ENCODE results near the gene AHDC1. TPM values are rescaled to one million over a fixed set of nuclear protein-coding genes. Genes with fewer than 3 reads are reported as not detected.
A peak's percentile ranks its signal among the peaks of the same experiment; 100 is the strongest.

AHDC1 gene
- polyA plus RNA-seq, 3 donors, result 0.16 to 3.3 (median 0.30) TPM

- Mint-ChIP-seq H3K4me3 (no peak overlapping the region), H3K9me3 (no peaks in the 10 kb centered on the region), H3K36me3 (peaks cover 0 to 2% of the 10 kb centered on the region in 2 donors), H3K27me3 (ENCODE audit: low read depth in 3 of 3) (peaks cover 0 to 3% (median 3%) of the 10 kb centered on the region in 3 donors), H3K27ac (peak overlapping the region in 2 of 7 donors; percentile 28 to 79), H3K4me1 (peaks cover 43% of the 10 kb centered on the region)
- Histone ChIP-seq H4K20me1 (ENCODE audit: insufficient read depth, low read length) (no peaks in the 10 kb centered on the region), H3K9ac (ENCODE audit: insufficient read depth, low read length, poor library complexity, severe bottlenecking) (no peak overlapping the region), H3K4me3 (replicated peaks in 1 of 3; ENCODE audit: low read depth in 2 of 3, low read length in 3 of 3) (no peak overlapping the region), H2AFZ (ENCODE audit: insufficient read depth, low read depth, low read length, poor library complexity, severe bottlenecking) (no peak overlapping the region), H3K4me1 (ENCODE audit: control insufficient read depth in 1 of 2, insufficient read depth in 2 of 2, low read length in 2 of 2) (peaks cover 33 to 51% of the 10 kb centered on the region in 2 donors), H3K27ac (ENCODE audit: low read depth in 1 of 2, low read length in 2 of 2) (no peak overlapping the region), H3K4me2 (replicated peaks; ENCODE audit: extremely low read depth, low read length, poor library complexity, severe bottlenecking) (no peak overlapping the region), H3K36me3 (replicated peaks in 1 of 2; ENCODE audit: control insufficient read depth in 1 of 2, insufficient read depth in 2 of 2, low read length in 2 of 2) (no peaks in the 10 kb centered on the region), H3K9me3 (replicated peaks in 1 of 2; ENCODE audit: control insufficient read depth in 1 of 2, insufficient read depth in 1 of 2, low read length in 2 of 2) (no peaks in the 10 kb centered on the region), H3K27me3 (ENCODE audit: control insufficient read depth in 2 of 2, insufficient read depth in 2 of 2, low read length in 2 of 2) (no peaks in the 10 kb centered on the region), H3K79me2 (ENCODE audit: insufficient read depth, low read length) (no peaks in the 10 kb centered on the region)
- WGBS (ENCODE audit: insufficient coverage), result 92% methylated on average over 6 of the region's 6 CpGs
- TF ChIP-seq CTCF (IDR thresholded peaks at IDR 0.05), result no peak
- DNase-seq, result no peak
- intact Hi-C loops (cut with micrococcal nuclease), result no loop called here
Measured at GRCh38 chr1:27648602-27649305, 44.8 kb upstream of the AHDC1 start.

- Histone ChIP-seq H2AFZ (ENCODE audit: insufficient read depth, low read depth, low read length, poor library complexity, severe bottlenecking) (no peak overlapping the region), H3K79me2 (ENCODE audit: insufficient read depth, low read length) (no peaks in the 10 kb centered on the region), H3K9me3 (replicated peaks in 1 of 2; ENCODE audit: control insufficient read depth in 1 of 2, insufficient read depth in 1 of 2, low read length in 2 of 2) (no peaks in the 10 kb centered on the region), H3K9ac (ENCODE audit: insufficient read depth, low read length, poor library complexity, severe bottlenecking) (no peak overlapping the region), H3K4me1 (ENCODE audit: control insufficient read depth in 1 of 2, insufficient read depth in 2 of 2, low read length in 2 of 2) (peaks cover 31 to 47% of the 10 kb centered on the region in 2 donors), H3K4me2 (replicated peaks; ENCODE audit: extremely low read depth, low read length, poor library complexity, severe bottlenecking) (no peak overlapping the region), H3K27ac (ENCODE audit: low read depth in 1 of 2, low read length in 2 of 2) (no peak overlapping the region), H3K27me3 (ENCODE audit: control insufficient read depth in 2 of 2, insufficient read depth in 2 of 2, low read length in 2 of 2) (no peaks in the 10 kb centered on the region), H3K36me3 (replicated peaks in 1 of 2; ENCODE audit: control insufficient read depth in 1 of 2, insufficient read depth in 2 of 2, low read length in 2 of 2) (no peaks in the 10 kb centered on the region), H3K4me3 (replicated peaks in 1 of 3; ENCODE audit: low read depth in 2 of 3, low read length in 3 of 3) (no peak overlapping the region), H4K20me1 (ENCODE audit: insufficient read depth, low read length) (no peaks in the 10 kb centered on the region)
- Mint-ChIP-seq H3K9me3 (no peaks in the 10 kb centered on the region), H3K4me1 (peaks cover 42% of the 10 kb centered on the region), H3K27me3 (ENCODE audit: low read depth in 3 of 3) (peaks cover 0 to 3% (median 3%) of the 10 kb centered on the region in 3 donors), H3K4me3 (no peak overlapping the region), H3K27ac (peak overlapping the region in 2 of 7 donors; percentile 6 to 45), H3K36me3 (peaks cover 0 to 2% of the 10 kb centered on the region in 2 donors)
- WGBS (ENCODE audit: insufficient coverage), result no CpG with 5 or more reads among the region's 5 CpGs
- intact Hi-C loops (cut with micrococcal nuclease), result no loop called here
- no peak for TF ChIP-seq CTCF (IDR thresholded peaks at IDR 0.05)
- no peak for DNase-seq
Measured at GRCh38 chr1:27647328-27647727, 43.4 kb upstream of the AHDC1 start.

Data from CD14-positive monocyte (primary cell).